GM19395 (cell line): Measurements from ENCODE around the gene CEP95.
"Not testable (repeated sequence)": the region's sequence is repeated elsewhere in the genome, so short reads cannot be mapped to it uniquely, and the experiment has no call there.

Experiments
- ATAC-seq: cut with Tn5 transposase; IDR thresholded peaks from one replicate; pipeline ENCODE4 v1.9.1; 2021; ENCODE audit warnings: mild to moderate bottlenecking, moderate library complexity; ENCODE audit not compliant: unreplicated experiment

CEP95 gene

DNA sequence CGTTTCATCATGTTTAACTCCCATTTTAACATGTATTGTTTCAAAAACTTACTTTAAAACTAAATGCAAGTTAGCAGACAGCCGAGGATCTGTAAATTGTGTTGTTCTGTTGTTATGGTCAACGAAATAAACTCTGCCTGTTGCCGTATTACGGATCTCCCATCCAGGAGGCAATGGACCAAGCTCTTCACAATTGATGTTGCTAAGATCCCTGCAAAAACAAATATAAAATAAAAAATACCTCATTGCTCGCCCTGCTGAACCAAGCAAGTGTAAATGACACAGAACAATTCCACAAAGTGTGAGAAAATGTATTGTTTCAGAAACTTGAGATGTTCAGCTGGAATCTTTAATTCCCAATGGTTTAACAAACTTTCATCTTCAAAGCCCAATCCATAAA lies 65.0 kb downstream of the CEP95 start:
- no peak for ATAC-seq

DNA sequence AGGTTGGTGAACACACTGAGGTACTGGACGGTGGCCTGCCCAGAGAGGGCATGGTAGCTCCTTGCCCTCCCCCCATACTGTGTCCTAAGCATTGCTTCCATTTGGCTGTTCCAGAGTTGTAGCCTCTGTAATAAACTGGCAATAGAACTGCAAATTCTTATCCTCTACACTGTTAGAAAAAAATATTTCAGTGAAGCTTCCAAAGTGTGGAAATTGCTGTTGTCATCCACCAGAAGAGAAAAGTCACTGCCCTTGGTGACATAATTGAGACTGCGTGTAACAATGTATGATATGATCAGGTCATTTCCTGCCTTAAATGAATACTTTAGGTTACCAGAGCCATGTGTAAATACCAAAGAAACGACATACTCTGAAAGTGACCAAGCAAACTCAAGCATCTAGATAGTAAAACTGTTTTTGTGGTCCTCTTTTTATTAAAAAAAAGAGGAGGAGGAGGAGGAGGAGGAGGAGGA lies 65.9 kb downstream of the CEP95 start:
- no peak for ATAC-seq

DNA sequence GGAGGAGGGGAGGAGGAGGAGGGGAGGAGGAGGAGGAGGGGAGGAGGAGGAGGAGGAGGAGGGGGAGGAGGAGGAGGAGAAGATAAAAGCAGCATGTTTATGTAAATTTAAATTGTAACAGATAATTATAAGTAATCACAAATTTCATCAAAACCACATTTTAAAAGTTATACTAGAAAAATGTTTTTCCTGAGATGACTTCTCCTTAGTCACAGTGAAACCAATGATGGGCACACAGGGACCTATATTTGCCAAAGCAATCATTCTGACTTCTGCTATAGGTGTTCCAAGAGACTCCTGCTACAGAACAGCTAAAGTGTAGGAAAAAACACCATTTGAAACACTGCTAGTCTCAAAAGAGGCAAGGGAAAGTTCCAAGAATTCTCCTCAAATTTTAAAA lies 66.4 kb downstream of the CEP95 start:
- ATAC-seq, result no peak

DNA sequence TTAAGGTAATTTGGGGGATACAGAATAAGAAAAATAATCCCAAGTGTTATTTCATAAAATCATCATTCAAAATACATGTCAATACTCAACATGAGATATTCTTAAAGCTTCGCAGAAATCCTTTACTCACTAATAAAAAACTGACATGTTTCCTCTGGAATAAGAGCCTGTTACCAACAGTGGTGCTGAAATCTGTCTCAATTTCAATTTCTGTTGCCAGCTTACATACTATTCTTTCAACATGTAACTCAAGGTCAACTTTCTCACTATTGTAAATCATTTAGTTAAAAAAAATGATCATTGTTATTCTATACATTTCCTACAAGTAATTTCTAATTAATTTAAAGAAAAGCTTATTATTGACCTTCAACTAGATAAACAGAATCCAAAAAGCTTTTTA lies 67.9 kb downstream of the CEP95 start:
- ATAC-seq, result no peak

DNA sequence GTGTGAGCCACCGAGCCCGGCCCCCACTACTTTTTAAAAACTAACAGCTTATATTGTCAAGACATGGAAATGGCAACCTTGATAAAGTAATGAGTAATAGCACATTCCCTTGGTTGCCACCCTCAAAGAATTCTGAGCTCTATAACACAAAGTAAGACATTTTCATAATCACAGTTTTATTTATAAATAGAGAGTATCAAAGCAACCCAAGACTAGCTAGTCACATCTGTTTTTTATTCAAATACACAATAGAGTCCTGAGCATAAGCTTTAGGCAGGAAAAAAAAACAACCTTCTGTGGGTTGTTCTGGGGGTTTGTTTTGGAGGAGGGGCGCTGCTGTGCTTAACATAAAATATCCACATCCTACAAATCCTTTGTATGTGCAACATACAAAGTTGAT lies 68.7 kb downstream of the CEP95 start:
- no peak for ATAC-seq

DNA sequence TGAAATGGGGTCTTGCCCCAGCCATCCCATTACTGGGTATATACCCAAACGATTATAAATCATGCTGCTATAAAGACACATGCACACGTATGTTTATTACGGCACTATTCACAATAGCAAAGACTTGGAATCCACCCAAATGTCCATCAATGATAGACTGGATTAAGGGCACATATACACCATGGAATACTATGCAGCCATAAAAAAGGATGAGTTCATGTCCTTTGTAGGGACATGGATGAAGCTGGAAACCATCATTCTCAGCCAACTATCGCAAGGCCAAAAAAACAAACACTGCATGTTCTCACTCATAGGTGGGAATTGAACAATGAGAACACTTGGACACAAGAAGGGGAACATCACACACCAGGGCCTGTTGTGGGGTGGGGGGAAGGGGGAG lies 70.2 kb downstream of the CEP95 start:
- ATAC-seq, result not testable (repeated sequence)

DNA sequence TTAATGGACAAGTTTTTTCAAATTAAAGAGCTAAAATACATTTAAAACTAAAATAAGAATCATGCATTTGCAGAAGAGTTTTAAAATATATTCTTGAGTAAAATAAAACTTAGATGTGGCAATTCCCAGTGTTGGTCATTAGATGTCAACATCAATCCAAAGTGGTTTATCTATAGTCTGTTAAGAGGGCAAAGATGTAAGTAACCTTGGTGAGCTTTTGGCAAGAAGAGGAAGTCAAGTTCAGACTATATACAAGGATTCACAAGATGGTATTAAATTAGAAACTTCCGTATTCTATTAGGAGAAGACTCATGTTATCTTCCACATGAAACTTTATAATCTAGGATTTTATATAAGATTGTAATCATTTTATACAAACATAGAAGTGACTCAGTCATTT lies 73.1 kb downstream of the CEP95 start:
- no peak for ATAC-seq

DNA sequence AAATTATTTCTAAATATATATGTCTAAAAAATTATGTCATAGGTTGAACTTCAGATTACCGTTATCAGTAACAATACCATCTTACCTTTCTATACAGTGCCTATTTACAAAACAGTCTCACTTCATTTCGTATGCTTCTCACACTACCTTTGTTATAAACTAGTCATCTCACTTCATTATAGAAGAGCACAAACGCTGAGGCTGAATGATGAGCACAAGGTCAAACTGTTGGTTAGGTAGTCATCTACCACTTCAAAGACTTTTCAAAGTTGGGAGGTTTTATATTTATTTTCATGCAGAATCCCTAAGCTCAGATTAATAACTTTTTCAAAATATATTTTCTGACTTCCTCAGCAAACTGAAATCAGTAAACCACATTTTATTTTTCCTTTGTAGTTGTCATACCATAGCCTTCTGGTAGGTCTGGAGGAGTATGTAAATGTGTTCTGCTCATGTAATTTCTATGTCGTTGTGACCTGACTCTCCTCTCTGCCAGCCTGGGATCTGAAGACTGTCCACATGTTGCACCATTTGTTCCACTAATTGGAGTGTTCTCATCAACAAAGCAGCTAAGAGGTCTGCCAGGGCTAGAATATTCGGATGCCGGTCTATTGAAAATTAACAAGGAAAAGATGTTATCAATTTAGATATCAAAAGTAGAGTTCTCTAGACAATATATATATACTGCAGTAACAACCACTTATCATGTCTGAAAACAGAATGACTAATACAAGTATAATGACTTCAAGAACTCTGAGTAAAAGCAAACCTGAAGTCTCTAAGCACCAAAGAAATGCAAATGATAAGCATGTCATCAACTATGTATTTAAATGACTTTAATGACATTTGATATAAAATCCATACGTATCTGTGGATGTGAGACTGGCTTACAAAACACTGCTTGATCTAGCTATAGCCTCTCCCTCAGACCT lies 73.9 kb downstream of the CEP95 start:
- ATAC-seq, result no peak

DNA sequence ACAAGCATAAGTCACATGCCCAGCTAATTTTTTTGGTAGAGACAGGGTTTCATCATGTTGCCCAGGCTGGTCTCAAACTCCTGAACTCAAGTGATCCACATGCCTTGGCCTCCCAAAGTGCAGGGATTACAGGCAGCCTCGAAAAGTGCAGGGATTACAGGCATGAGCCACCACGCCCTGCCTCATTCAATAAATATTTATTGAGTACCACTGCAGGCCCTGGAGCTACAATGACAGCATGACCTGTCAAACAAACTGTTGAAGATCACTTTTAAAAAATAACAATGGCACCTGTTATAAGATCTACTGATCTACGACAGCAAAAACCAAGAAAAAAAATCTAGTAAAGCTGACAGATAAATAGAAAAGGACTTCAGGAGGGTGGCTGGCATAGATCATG lies 76.3 kb downstream of the CEP95 start:
- no peak for ATAC-seq

DNA sequence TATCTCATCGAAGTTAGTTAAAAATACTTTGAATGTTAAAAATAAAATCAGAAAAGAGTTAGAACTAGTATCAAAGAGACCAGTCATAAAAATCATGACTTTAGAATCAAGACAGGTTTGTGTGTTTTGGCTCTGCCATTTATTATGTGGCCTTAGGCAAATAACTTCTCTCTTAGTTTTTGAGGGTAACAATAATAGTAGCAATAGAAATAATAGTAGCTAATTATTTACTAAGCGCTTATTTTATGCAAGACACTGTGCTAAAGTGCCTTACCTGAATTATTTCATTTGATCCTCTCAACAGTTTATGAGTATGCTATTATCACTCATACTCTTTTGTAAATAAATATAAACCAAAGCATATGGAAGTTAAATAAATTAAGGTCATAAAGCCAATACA lies 78.4 kb downstream of the CEP95 start:
- ATAC-seq, result no peak
